ENCODE data around the gene FFAR3. TPM values are rescaled to one million over a fixed set of nuclear protein-coding genes. Genes with fewer than 3 reads are reported as not detected.
"Not testable (repeated sequence)": the region's sequence is repeated elsewhere in the genome, so short reads cannot be mapped to it uniquely, and the experiment has no call there.

The FFAR3 gene
- total RNA-seq, 1 donor from 2014 or later: under 0.01 TPM

GRCh38 chr19:35378356-35378755 is 20.1 kb downstream of the FFAR3 start:
- DNase-seq: no peak

DNA sequence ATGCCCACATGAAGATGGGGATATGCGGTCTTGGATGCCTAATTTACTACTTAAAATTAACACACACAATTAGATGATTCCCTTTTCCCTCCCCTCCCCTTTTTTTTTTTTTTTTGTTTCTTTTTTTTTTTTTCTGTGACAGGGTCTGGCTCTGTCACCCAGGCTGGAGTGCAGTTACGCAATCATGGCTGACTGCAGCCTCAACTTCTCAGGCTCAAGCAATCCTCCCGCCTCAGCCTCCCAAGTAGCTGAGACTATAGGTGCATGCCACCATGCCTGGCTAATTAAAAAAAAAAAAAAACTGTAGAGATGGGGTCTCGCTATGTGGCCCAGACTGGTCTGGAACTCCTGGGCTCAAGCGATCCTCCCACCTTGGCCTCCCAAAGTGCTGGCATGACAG is 21.3 kb downstream of the FFAR3 start:
- not testable (repeated sequence) for DNase-seq

GRCh38 chr19:35379992-35380391 is 21.7 kb downstream of the FFAR3 start:
- DNase-seq: no peak

GRCh38 chr19:35380450-35381124 is 22.3 kb downstream of the FFAR3 start:
- no peak for DNase-seq

DNA sequence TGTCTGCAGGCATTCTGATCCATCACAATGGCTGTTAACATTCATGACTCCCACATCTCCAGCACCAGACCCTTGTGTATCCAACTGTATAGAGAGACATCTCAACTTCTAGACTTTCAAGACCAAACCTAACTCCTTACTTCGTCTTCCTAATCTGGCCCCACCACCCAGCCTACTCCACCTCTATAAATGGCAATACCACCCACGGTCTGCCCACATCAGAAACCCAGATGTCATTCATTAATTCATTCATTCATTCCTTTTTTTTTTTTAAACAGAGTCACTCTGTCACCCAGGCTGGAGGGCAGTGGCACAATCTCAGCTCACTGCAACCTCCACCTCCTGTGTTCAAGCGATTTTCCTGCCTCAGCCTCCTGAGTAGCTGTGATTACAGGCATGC is 23.1 kb downstream of the FFAR3 start:
- no peak for DNase-seq

GRCh38 chr19:35381926-35382325 is 23.7 kb downstream of the FFAR3 start:
- no peak for DNase-seq

DNA sequence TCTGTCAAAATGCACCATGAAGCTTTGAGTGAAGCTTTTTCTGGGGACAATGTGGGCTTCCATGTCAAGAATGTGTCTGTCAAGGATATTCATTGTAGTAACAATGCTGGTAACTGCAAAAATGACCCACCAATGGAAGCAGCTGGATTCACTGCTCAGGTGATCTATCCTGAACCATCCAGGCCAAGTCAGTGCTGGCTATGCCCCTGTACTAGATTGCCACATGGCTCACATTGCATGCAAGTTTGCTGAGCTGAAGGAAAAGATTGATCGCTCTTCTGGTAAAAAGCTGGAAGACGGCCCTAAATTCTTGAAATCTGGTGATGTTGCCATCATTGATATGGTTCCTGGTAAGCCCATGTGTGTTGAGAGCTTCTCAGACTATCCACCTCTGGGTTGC is 25.3 kb downstream of the FFAR3 start:
- no peak for DNase-seq

GRCh38 chr19:35388277-35389054 is 30.2 kb downstream of the FFAR3 start:
- no peak for DNase-seq

DNA sequence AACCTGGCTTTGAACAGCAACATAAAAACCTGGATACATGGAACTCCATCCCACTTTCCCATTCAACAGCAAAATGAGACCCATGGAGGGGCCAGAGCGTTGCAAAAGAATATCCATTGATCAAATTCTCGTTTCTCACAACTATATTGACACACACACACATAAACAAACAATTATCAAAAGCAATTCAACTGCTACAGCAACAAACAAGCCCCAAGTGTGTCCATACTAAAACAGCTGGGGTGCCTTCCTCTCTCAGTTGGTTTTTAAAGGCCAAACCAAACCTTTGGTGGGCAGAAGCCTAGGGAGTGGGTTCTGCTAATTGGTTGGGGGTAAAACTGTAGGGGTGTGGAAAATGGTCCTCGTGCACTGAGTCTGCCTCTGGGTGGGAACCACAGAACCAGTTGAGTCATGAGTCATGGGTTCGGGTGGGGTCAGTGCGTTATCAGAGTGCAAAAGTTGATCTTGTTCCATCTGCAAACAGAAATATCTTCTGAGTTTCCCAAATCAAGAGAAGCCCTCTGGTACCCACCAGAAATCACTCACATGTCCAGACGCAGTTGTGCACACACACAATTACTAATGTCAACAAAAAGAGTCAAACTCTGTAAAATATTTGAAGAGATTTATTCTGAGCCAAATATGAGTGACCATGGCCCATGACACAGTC is 31.1 kb downstream of the FFAR3 start:
- no peak for DNase-seq

DNA sequence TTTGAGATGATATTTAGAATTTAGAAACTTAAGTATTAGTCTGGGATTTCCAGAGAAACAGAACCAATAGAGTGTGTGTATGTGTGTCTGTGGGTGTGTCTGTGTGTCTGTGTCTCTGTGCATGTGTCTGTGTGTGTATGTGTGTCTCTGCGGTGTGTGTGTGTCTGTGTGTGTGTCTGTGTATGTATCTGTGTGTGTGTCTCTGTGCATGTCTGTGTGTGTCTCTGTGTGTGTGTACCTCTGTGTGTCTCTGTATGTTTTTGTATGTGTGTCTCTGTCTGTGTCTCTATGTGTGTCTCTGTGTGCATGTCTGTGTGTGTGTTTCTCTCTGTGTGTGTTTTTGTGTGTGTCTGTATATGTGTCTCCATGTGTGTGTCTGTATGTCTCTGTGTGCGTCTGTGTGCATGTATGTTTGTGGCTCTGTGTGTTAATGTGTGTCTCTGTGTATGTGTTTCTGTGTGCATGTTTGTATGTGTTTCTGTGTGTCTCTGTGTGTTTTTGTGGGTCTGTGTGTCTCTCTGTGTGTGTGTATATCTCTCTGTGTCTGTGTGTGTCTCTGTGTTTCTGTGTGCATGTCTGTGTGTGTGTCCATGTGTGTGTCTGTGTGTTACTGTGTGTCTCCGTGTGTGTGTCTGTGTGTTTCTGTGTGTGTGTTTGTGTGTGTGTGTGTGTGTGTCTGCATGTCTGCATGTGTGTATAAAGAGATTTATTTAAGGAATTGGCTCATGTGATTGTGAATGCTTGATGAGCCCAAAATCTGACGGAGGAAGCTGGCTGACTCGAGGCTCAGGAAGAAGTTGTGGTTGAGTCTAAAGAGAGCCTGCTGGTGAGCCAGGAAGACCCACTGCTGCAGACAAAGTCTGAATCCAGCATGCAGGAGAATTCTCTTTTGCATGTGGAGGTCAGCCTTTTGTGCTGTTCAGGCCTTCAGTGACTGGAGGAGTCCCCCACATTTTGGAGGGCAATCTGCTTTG is 34.8 kb downstream of the FFAR3 start:
- no peak for DNase-seq

- no peak for DNase-seq
These were observed 37.3 kb downstream of the FFAR3 start for GRCh38 chr19:35395382-35396199.

- no peak for DNase-seq
These were observed 38.1 kb downstream of the FFAR3 start for GRCh38 chr19:35396240-35396885.

- no peak for DNase-seq
These were observed 38.8 kb downstream of the FFAR3 start for GRCh38 chr19:35397064-35397463.

- no peak for DNase-seq
These were observed 40.3 kb downstream of the FFAR3 start for GRCh38 chr19:35398570-35398969.

DNA sequence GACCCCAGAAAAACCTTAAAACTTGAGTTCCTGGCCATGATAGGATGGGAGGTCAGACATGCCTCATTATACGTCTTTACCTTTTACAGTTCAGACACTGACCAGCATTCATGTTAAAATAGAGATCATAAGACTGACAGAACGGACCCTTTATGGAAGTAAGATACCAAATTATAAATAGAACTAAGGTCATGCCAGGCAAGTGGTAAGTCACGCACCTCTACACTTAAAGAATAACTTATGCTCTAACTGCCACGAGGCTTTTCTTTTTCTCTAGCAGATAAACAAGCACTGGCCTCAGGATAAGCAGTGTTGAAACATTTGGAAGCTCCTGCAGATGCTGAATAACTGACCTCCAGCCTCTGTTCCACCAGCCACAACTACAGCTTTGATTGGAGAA is 41.0 kb downstream of the FFAR3 start:
- DNase-seq: no peak

DNA sequence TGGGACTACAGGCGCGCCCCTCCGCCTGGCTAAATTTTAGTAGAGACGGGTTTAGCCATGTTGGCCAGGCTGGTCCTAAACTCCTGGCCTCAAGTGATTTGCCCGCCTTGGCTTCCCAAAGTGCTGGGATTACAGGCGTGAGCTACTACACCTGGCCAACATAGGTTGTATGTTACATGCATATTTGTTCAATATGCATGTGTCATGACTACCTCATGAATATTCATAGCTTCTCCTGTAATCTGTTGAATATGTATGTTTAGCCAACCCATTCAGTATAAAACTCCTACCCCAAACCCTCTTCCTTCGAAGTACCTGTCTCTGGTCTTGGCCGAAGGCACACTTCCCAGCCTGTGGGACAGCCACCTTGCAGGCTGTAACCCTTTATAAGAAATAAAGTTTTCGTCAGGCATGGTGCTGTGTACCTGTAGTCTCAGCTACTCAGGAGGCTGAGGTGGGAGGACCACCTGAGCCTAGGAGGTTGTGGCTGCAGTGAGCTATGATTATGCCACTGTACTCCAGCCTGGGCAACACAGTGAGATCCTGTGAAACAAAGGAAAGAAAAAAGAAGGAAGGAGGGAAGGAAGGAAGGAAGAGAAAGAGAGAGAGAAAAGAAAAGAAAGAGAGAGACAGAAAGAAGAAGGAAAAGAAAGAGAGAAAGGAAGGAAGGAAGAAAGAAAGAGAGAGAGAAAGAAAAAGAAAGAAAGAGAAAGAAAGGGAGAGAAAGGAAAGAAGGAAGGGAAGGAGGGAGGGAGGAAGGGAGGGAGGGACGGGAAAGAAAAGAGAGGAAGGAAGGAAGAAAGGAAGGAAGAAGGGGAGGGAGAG is 41.9 kb downstream of the FFAR3 start:
- DNase-seq: no peak

DNA sequence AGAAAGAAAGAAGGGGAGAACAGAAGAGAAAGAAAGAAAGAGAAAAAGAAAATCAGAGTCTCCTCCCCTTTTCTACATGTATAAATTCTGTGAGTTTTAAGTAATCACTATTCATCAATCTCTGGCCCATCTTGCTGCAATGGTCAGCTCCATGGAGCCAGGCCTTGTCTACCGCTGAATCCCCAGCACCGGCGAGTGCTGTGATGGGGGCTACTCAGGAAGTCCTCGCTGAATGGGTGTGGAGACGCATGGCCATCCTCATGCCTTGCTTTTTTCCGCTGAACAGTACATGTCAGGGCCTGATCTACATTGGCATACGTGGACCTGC is 42.5 kb downstream of the FFAR3 start:
- no peak for DNase-seq

DNA sequence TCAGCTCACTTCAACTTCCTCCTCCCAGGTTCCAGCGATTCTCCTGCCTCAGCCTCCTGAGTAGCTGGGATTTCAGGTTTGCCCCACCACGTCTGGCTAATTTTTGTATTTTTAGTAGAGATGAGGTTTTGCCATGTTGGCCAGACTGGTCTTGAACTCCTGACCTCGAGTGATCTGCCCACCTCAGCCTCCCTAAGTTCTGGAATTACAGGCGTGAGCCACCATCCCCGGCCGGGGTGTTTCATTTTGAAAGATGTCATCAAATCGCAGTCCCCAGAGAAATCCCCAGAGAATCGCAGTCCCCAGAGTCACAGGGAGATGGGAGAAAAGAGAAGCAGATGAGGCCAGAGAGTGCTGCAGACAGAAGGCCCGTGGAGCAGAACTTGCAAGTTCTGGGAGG is 43.2 kb downstream of the FFAR3 start:
- not testable (repeated sequence) for DNase-seq

GRCh38 chr19:35403116-35403760 is 45.0 kb downstream of the FFAR3 start:
- DNase-seq: no peak
